ENCODE measurements around the gene GABRD.

GABRD gene

GRCh38 chr1:2033165-2033564 lies 14.0 kb downstream of the GABRD start:
- in situ Hi-C loops (cut with MboI; ENCODE audit: low sequenced_read_pairs) = no loop called here

DNA sequence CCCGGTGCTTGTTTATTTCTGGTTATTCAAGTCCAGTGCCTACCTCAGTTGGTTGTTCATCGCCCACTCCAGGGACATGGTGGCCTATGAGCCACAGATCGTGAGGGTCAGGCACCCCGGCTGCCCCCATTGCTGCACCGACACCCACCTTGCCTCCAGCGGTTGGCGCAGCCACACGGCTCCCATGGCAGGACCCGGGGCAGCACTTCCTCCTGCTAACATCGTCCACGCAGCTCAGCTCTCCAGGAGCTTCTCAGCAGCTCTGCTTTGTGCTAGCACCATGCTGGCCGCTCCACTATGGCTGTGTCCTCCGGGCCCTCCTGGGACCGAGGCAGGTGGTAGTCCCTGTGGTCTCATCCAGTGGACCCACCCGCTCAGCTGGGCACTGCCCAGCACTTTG lies 17.1 kb downstream of the GABRD start:
- in situ Hi-C loops (cut with MboI; ENCODE audit: low sequenced_read_pairs) = no loop called here

- in situ Hi-C loops (cut with MboI; ENCODE audit: low sequenced_read_pairs) = no loop called here
Observed at GRCh38 chr1:2037314-2037979, 18.3 kb downstream of the GABRD start.

GRCh38 chr1:2038229-2038628 lies 19.1 kb downstream of the GABRD start:
- in situ Hi-C loops (cut with MboI; ENCODE audit: low sequenced_read_pairs) = no loop called here

- in situ Hi-C loops (cut with MboI; ENCODE audit: low sequenced_read_pairs) = no loop called here
Observed at GRCh38 chr1:2039251-2039650, 20.1 kb downstream of the GABRD start.

GRCh38 chr1:2041305-2041704 lies 22.2 kb downstream of the GABRD start:
- in situ Hi-C loops (cut with MboI; ENCODE audit: low sequenced_read_pairs) = loop anchor here (10.0 kb wide), 1 partner anchor 77 kb away; no protein-coding TSS in a partner anchor

- in situ Hi-C loops (cut with MboI; ENCODE audit: low sequenced_read_pairs) = loop anchor here (10.0 kb wide), 1 partner anchor 77 kb away; no protein-coding TSS in a partner anchor
Observed at GRCh38 chr1:2041887-2042286, 22.7 kb downstream of the GABRD start.

GRCh38 chr1:2042830-2043773 lies 24.0 kb downstream of the GABRD start:
- in situ Hi-C loops (cut with MboI; ENCODE audit: low sequenced_read_pairs) = loop anchor here (10.0 kb wide), 1 partner anchor 78 kb away; no protein-coding TSS in a partner anchor

GRCh38 chr1:2043886-2044285 lies 24.7 kb downstream of the GABRD start:
- in situ Hi-C loops (cut with MboI; ENCODE audit: low sequenced_read_pairs) = loop anchor here (10.0 kb wide), 1 partner anchor 79 kb away; no protein-coding TSS in a partner anchor

- in situ Hi-C loops (cut with MboI; ENCODE audit: low sequenced_read_pairs) = loop anchor here (10.0 kb wide), 1 partner anchor 80 kb away; no protein-coding TSS in a partner anchor
Observed at GRCh38 chr1:2044510-2045319, 25.6 kb downstream of the GABRD start.

GRCh38 chr1:2045468-2046173 lies 26.5 kb downstream of the GABRD start:
- in situ Hi-C loops (cut with MboI; ENCODE audit: low sequenced_read_pairs) = loop anchor here (10.0 kb wide), 1 partner anchor 81 kb away; no protein-coding TSS in a partner anchor

DNA sequence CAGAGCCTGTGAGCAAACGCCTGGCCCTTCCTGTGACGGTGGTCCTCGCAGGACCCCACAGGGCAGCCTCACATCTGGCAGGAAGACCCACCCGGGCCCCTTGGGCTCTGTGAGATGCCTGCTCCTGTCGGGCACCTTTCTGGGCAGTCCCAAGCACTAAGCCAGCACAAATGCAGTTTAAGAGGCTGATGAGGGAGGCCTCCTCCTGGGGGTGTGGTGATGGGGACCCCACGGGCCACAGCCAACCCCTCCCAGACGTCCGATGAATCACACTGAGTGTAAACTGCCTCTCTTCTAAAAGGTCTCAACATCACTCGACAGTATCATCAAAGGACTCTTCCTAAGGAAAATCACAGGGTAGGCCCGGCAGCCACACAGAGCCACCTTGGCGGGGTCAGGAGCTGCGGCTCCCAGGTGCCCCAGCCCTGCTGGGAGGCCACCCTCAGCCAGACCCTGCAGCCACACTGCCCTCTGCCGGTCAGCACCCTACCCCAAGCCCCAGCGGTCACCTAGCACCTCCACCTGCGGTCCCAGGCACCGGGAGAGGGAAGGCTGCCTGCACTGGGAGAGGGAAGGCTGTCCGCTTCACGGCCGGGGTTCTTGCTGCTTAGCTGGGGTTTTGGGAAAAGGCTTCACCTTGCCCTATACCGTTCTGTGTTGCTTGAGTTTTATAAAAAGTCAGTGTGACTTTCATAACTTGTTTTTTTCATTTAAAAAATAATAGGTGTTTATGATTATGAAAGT lies 27.2 kb downstream of the GABRD start:
- in situ Hi-C loops (cut with MboI; ENCODE audit: low sequenced_read_pairs) = loop anchor here (10.0 kb wide), 1 partner anchor 82 kb away; no protein-coding TSS in a partner anchor

GRCh38 chr1:2046953-2047748 lies 28.0 kb downstream of the GABRD start:
- in situ Hi-C loops (cut with MboI; ENCODE audit: low sequenced_read_pairs) = loop anchor here (10.0 kb wide), 1 partner anchor 82 kb away; no protein-coding TSS in a partner anchor

DNA sequence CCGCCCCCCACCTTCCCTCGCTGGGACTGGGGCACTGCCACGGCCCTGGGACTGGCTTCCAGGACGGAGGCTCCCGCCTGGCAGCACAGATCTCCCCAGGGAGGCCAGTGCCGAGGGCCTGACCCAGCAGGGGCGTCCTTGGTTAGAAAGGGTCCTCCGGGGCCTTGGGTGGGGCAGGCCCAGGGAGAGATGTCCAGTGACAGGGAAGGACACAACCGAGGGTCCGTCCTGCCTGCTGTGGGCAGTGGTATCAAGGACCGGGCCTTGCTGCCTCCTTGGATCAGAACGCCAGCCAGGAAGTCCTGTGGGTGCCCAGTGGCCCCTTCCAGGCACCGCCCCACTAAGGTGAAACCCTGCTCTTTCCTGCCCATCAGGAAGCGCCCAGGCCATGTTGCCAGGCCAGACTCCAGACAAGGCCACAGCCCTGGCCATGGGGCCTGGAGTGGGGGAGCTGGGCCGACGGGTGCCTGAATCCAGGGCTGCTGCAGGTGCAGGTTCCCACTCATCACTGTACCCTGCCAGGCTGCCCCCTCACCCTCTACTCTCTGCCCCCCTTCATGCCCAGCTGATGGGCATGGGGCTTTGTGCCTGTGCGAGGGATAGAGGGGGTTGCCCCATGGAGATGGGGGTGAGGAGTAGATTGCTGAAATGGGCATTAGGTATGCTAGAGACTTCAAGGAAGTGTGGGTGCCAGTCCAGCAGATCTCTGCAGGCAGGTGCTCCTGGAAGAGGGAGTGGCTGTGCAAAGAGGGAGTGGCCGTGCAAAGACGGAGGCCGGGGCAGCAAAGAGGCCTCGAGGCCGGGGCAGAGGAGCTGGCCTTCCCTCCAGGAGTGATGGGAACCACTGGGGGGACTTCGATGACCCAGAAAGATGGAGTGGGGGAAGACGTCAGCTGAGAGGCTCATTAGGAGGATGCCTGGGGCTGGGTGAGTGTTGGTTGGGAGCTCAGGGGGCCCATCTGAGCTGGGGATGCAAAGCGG lies 28.9 kb downstream of the GABRD start:
- in situ Hi-C loops (cut with MboI; ENCODE audit: low sequenced_read_pairs) = loop anchor here (10.0 kb wide), 1 partner anchor 83 kb away; no protein-coding TSS in a partner anchor

GRCh38 chr1:2049225-2049717 lies 30.1 kb downstream of the GABRD start:
- in situ Hi-C loops (cut with MboI; ENCODE audit: low sequenced_read_pairs) = loop anchor here (10.0 kb wide), 1 partner anchor 84 kb away; no protein-coding TSS in a partner anchor

GRCh38 chr1:2049718-2050431 lies 30.7 kb downstream of the GABRD start, which contains the start of gene PRKCZ:
Gene PRKCZ (plus strand): TSS chr1:2050411. CDS start chr1:2050631, 220 bp downstream.
- in situ Hi-C loops (cut with MboI; ENCODE audit: low sequenced_read_pairs) = loop anchor here (10.0 kb wide), 1 partner anchor 85 kb away; no protein-coding TSS in a partner anchor

Data from HL-60/S4 treated with phorbol 12-myristate 13-acetate at 8.2 ng/mL for 4 days and 3 days (cell line).